ENCODE results near the gene ATG16L2.

DNA sequence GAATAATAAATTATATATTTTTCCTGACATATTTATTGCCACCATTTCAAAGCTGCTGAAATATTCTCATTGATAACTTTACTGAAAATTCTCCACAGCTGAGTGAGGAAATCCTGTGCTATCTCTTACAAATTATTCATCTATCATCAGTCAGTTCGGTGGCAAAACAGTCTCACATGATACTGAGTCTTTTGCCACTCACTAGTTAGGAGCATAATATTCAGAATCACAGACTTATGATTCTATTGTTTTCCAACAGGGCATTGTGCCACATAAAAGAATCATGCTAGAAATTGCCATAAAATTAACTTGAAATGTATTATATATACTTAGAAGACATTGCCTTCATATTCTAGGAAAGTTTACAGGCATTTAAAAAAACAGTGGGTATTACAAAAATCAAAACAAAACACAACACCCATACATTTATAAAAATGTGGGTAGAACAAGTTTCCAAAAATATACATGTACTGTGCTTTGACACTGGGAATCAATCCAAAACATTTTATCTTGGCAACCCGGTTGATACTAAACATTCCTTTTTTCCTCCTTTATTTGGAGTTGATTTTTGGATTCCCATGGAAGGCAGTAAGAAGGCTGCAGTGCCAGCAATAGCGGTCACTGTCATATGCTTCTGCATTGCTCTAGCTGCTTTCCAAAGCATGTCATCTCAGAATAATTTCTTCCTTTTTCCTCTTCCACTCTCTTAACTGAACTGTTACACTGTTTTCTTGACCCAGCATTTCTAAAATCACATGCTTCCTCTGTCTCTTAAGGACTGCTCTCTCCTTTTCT lies 42.5 kb downstream of the ATG16L2 start:
- TF ChIP-seq, protein P1, sequence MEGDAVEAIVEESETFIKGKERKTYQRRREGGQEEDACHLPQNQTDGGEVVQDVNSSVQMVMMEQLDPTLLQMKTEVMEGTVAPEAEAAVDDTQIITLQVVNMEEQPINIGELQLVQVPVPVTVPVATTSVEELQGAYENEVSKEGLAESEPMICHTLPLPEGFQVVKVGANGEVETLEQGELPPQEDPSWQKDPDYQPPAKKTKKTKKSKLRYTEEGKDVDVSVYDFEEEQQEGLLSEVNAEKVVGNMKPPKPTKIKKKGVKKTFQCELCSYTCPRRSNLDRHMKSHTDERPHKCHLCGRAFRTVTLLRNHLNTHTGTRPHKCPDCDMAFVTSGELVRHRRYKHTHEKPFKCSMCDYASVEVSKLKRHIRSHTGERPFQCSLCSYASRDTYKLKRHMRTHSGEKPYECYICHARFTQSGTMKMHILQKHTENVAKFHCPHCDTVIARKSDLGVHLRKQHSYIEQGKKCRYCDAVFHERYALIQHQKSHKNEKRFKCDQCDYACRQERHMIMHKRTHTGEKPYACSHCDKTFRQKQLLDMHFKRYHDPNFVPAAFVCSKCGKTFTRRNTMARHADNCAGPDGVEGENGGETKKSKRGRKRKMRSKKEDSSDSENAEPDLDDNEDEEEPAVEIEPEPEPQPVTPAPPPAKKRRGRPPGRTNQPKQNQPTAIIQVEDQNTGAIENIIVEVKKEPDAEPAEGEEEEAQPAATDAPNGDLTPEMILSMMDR (IDR thresholded peaks at IDR 0.05; ENCODE audit: insufficient read depth, low read depth, low read length): no peak
- TF ChIP-seq EZH2 (IDR thresholded peaks at IDR 0.05; ENCODE audit: insufficient read depth, low read length): no peak

All from astrocyte (in vitro differentiated cells and primary cell).